ENCODE data around the gene BRAF.
"Not testable (repeated sequence)": the region's sequence is repeated elsewhere in the genome, so short reads cannot be mapped to it uniquely, and the experiment has no call there.

Gene BRAF

GRCh38 chr7:140698477-140698876 is 226.3 kb downstream of the BRAF start:
- no peak for DNase-seq

- DNase-seq, result no peak
Observed at GRCh38 chr7:140697447-140698143, 227.1 kb downstream of the BRAF start.

GRCh38 chr7:140696680-140697446 is 227.9 kb downstream of the BRAF start, which contains the start of gene NDUFB2:
NDUFB2 (plus strand) TSS chr7:140696708; CDS start chr7:140696745, 37 bp downstream.
- peak; percentile 62 to 93 (median 88) for DNase-seq

- peak in 2 of 6 experiments; percentile 86 to 92 for DNase-seq
Observed at GRCh38 chr7:140696024-140696679, 228.6 kb downstream of the BRAF start.

GRCh38 chr7:140695381-140695780 is 229.3 kb downstream of the BRAF start:
- no peak for DNase-seq

- no peak for DNase-seq
Observed at GRCh38 chr7:140694592-140694991, 230.1 kb downstream of the BRAF start.

- not testable (repeated sequence) for DNase-seq
Observed at GRCh38 chr7:140693849-140694248, 230.9 kb downstream of the BRAF start.

GRCh38 chr7:140691376-140692045 is 233.2 kb downstream of the BRAF start:
- no peak for DNase-seq

GRCh38 chr7:140689199-140690152 is 235.3 kb downstream of the BRAF start:
- DNase-seq, result no peak

- no peak for DNase-seq
Observed at GRCh38 chr7:140688341-140688740, 236.4 kb downstream of the BRAF start.

GRCh38 chr7:140686921-140687320 is 237.8 kb downstream of the BRAF start:
- no peak for DNase-seq

GRCh38 chr7:140685407-140686087 is 239.2 kb downstream of the BRAF start:
- DNase-seq, result no peak

- no peak for DNase-seq
Observed at GRCh38 chr7:140684066-140684950, 240.4 kb downstream of the BRAF start.

GRCh38 chr7:140683657-140684056 is 241.1 kb downstream of the BRAF start:
- no peak for DNase-seq

- no peak for DNase-seq
Observed at GRCh38 chr7:140681766-140682165, 243.0 kb downstream of the BRAF start.

GRCh38 chr7:140680886-140681285 is 243.8 kb downstream of the BRAF start:
- no peak for DNase-seq

- no peak for DNase-seq
Observed at GRCh38 chr7:140679186-140679585, 245.5 kb downstream of the BRAF start.

- DNase-seq, result no peak
Observed at GRCh38 chr7:140678816-140679130, 246.0 kb downstream of the BRAF start.

- no peak for DNase-seq
Observed at GRCh38 chr7:140678081-140678815, 246.5 kb downstream of the BRAF start.

- DNase-seq, result no peak
Observed at GRCh38 chr7:140677496-140677895, 247.2 kb downstream of the BRAF start.
